DMS79 treated with DMSO at 0.1 percent for 48 hours (cell line): ENCODE measurements around the gene GPC6.

Experiments
- DNase-seq: peaks from one replicate; lab custom pipeline; 2025; lab: John Stamatoyannopoulos, UW

Gene GPC6

GRCh38 chr13:93736909-93737308, 510.3 kb downstream of the GPC6 start:
- no peak for DNase-seq

DNA sequence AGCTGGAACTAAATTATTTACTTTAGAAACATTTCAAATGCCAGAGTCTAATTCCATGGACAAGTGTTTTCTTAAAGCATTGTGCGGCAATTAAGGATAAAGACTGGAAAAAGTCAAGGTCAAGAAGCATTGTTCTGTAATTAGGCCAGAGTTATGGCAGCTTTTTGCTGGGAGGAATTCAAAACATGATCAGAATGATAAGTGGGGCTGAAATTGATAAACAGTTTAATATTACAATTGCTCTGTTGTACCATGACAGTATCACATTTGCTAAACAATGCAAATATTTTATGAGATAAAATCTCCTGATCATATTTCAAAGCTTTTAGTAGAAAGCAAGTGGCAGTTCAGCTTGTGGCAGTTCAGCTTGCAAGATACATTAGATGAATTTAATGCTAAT, 513.7 kb downstream of the GPC6 start:
- DNase-seq, result peak; percentile 26

- no peak for DNase-seq
These were observed 517.4 kb downstream of the GPC6 start for GRCh38 chr13:93744033-93744432.

DNA sequence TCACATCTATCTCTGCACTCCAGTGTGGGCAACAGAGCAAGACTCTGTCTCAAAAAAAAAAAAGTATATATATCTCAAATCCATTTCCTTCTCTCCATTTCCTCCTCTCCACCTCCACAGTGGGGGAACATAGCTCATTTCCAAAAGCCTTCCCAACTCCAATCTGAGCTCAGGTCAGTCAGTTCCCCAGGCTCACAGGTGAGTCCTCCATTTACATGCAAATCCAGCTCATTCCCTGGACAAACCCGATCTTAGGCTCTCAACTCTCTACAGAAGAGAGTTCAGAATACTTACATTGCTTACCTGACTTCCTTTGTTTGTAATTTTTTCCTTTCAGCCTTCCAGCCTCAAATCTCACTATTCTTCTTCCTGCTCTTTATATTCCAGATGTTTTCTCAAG, 518.3 kb downstream of the GPC6 start:
- no peak for DNase-seq

GRCh38 chr13:93745884-93746283, 519.3 kb downstream of the GPC6 start:
- no peak for DNase-seq

- no peak for DNase-seq
These were observed 520.0 kb downstream of the GPC6 start for GRCh38 chr13:93746589-93746988.

GRCh38 chr13:93750676-93751075, 524.1 kb downstream of the GPC6 start:
- no peak for DNase-seq

GRCh38 chr13:93751117-93751516, 524.5 kb downstream of the GPC6 start:
- DNase-seq, result no peak

GRCh38 chr13:93752541-93752940, 525.9 kb downstream of the GPC6 start:
- DNase-seq, result no peak

- DNase-seq, result no peak
These were observed 527.0 kb downstream of the GPC6 start for GRCh38 chr13:93753639-93754038.

GRCh38 chr13:93755341-93755740, 528.7 kb downstream of the GPC6 start:
- no peak for DNase-seq

- no peak for DNase-seq
These were observed 532.0 kb downstream of the GPC6 start for GRCh38 chr13:93758575-93758974.

DNA sequence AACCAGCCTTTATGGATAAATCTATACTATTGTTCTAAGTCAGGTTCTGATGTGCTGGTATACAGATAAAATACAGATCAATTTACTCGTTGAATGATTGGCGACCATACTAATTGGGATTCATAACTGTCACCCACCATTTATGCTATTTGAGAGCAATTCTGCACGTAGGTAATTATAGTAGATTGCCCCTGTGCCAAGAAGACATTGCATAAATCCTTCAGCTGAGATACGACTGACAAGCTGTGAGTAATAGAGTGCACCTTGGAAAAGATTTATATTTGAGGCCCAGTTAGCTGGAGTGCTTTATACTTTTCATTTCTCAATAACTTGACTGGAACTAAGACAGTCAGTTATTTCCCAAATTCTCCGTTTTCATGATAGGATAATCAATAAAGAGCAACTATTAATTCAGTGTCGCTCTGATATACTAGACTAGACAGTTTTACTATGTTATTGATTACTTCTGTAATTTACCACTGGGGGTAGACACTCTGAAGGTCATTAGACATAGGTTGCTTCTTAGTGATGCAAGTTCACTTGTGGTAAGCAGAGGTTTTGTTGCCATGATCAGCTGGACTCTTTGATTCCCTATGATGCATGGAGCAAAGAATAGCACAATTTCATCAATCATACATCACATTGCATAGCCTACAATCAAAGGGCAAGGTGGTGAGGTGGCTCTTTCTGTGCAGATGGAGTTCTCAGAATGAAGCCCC, 536.3 kb downstream of the GPC6 start:
- DNase-seq, result no peak

GRCh38 chr13:93765062-93765461, 538.5 kb downstream of the GPC6 start:
- DNase-seq, result no peak

DNA sequence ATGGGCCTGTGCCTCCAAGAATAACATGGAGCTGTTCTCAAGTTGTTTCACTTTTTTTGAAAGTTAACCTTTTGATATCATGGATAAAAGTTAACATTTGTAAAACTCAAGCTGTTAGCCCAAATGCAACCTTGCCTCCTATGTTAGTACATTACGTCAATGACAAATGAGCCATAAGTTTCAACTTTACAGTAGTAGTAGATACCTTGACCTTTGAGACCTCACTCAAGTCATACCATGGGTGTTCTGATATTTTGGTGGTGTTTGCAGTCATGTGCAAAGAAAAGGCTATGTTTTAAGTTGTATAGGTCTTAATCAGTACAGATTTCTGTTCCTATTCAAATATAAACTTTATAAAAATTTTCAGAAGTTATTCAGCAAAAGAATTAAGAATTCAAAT, 539.2 kb downstream of the GPC6 start:
- DNase-seq, result no peak

GRCh38 chr13:93766719-93767118, 540.1 kb downstream of the GPC6 start:
- no peak for DNase-seq

DNA sequence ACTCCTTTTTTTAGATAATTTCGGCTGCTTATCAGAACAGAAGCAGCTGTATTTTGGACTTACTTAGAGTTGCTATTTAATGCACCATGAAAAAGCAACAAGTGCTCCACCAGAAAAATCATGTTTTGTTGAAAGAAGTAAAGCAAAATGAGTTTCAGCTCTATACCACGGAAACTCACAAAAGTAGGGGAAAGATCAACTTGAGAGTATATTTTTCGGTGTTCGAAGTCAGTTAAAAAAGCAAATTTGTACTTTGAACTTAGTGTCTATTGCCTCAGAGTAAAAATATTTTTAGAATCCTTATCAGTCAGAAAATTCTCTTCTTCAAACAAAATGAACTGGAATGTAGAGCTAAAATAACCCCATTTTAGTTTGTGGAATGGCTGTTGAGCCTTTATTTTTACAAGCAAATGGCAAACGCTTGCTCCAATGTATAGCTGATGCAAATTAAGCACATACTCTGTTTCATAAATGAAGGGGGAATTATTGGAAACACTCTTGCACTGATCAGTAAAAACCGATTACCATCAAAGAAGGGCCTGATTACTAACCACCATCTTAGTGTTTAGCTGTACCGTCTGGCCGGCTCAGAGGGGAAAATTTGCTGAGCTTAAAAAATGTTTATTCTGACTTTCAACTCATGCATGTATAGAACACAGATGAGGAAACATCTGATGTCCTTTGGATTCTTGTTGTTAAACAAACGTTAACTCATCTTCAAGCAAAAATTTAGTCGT, 540.7 kb downstream of the GPC6 start:
- no peak for DNase-seq

DNA sequence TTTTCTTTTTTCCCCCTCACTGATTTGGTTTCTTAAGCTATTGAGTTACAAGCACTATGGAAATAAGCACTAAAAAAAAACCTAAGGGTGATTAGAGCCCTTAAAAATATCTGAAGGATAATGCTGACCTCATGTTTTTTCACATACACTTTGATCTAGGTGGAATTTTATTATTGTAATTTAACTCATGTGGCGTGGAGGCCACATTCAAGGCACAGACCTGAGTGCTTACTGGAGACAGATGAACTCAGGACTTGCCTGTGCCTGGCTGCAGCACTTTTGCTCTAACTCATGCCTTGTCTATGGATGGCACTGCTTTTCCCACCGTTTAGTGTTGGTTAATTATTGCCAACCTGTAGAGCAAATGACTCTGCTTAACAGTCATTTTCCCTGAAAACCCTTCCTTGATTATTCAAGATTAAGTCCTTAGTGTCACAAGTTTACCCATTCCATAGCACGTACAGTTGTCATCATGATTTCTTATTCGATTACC, 541.4 kb downstream of the GPC6 start:
- DNase-seq, result no peak

- no peak for DNase-seq
These were observed 542.5 kb downstream of the GPC6 start for GRCh38 chr13:93769101-93769500.

- no peak for DNase-seq
These were observed 543.0 kb downstream of the GPC6 start for GRCh38 chr13:93769607-93770006.

DNA sequence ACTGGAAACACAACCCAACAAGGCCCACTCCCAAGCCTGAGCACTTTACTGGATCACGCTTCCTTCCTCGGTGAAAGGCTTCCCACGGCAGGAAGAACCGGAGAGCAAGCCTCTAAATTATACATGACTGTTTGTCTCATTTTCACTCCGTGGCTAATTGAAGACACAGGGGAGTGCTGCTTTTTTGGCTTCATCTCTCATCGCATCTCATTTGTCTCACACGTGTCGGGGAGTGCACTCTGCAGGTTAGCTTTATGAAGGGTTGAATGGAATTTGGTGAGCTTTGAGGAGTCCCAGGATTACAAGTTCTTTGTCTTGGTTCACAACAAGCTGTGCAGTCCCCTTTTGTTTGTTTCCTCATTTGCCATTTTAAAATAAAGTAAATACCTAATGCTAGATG, 544.6 kb downstream of the GPC6 start:
- no peak for DNase-seq

- DNase-seq, result no peak
These were observed 545.2 kb downstream of the GPC6 start for GRCh38 chr13:93771782-93772181.

GRCh38 chr13:93774506-93774905, 547.9 kb downstream of the GPC6 start:
- no peak for DNase-seq

DNA sequence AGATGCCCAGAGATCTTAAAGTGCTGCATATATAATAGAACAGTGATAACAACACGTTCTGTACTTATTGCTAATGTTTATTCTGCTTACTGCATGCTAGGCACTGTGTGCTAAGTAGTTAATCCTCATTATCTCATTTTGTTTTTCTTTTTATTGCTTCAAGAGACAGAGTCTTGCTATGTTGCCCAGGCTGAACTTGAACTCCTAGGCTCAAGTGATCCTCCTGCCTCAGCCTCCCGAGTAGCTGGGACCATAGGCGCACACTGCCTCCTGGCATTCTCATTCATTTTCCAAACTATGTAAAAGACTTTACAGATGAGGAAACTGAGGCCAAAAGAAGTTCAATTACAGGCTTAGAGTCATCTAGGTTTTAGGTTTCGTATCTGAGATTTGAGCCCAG, 548.4 kb downstream of the GPC6 start:
- no peak for DNase-seq
